Measurements from ENCODE around the gene DUSP22. TPM values are rescaled to one million over a fixed set of nuclear protein-coding genes. Genes with fewer than 3 reads are reported as not detected.

The DUSP22 gene
- total and polyA plus RNA-seq, 2 donors (not counting 1 experiment from before 2014, with no cell fraction given): 117 to 133 TPM

DNA sequence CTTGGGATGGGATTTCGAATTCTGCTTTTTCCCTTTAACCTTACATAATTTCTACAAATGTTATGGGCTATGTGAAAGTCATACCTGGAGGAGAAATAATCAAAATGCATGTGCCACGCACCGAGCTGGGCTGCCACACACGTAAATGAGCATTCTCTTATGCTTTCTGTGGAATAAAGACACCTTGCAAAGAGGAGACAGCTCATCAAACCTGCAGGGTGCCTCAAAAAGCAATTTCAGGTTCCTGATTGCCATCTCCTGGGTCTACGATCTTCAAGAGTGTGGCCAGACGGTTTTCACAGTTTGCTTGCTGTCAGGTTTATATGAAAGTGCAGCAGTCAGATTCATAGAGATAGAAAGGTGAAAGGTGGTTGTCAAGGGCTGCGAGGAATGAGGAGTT lies 36.6 kb downstream of the DUSP22 start:
- Histone ChIP-seq H2AFZ (ENCODE audit: insufficient read depth, low read depth, low read length, poor library complexity, severe bottlenecking) (no peak overlapping the region), H3K36me3 (replicated peaks in 1 of 2; ENCODE audit: control extremely low read depth in 1 of 2, control insufficient read depth in 1 of 2, extremely low read depth in 1 of 2, insufficient read depth in 2 of 2, low read length in 1 of 2) (peaks cover 0 to 24% of the 10 kb centered on the region in 2 experiments), H3K4me2 (replicated peaks; ENCODE audit: low read depth, low read length, poor library complexity, severe bottlenecking) (peak overlapping the region; percentile 57), H3K9ac (ENCODE audit: low read length) (no peak overlapping the region), H3K9me3 (ENCODE audit: control extremely low read depth in 1 of 3, control insufficient read depth in 2 of 3, insufficient read depth in 1 of 3, low read length in 2 of 3) (no peaks in the 10 kb centered on the region), H3K4me3 (ENCODE audit: control extremely low read depth in 1 of 5, extremely low read depth in 1 of 5, insufficient read depth in 1 of 5, low read depth in 2 of 5, low read length in 4 of 5) (no peak overlapping the region), H3K27ac (ENCODE audit: low read length in 2 of 2) (no peak overlapping the region), H4K20me1 (ENCODE audit: control insufficient read depth, insufficient read depth, low read length, poor library complexity, severe bottlenecking) (no peaks in the 10 kb centered on the region), H3K27me3 (replicated peaks in 1 of 4; ENCODE audit: control extremely low read depth in 1 of 4, control insufficient read depth in 3 of 4, insufficient read depth in 4 of 4, low read length in 3 of 4) (no peaks in the 10 kb centered on the region), H3K4me1 (ENCODE audit: control insufficient read depth in 2 of 2, insufficient read depth in 2 of 2, low read length in 2 of 2) (peaks cover 39 to 67% of the 10 kb centered on the region in 2 donors), H3K79me2 (ENCODE audit: control insufficient read depth, insufficient read depth, low read length) (peaks cover 87% of the 10 kb centered on the region)
- Mint-ChIP-seq H3K4me3 (no peak overlapping the region), H3K4me1 (peaks cover 4% of the 10 kb centered on the region), H3K27me3 (no peaks in the 10 kb centered on the region), H3K9me3 (ENCODE audit: insufficient read depth) (no peaks in the 10 kb centered on the region), H3K27ac (no peak overlapping the region)
- TF ChIP-seq, protein P1, sequence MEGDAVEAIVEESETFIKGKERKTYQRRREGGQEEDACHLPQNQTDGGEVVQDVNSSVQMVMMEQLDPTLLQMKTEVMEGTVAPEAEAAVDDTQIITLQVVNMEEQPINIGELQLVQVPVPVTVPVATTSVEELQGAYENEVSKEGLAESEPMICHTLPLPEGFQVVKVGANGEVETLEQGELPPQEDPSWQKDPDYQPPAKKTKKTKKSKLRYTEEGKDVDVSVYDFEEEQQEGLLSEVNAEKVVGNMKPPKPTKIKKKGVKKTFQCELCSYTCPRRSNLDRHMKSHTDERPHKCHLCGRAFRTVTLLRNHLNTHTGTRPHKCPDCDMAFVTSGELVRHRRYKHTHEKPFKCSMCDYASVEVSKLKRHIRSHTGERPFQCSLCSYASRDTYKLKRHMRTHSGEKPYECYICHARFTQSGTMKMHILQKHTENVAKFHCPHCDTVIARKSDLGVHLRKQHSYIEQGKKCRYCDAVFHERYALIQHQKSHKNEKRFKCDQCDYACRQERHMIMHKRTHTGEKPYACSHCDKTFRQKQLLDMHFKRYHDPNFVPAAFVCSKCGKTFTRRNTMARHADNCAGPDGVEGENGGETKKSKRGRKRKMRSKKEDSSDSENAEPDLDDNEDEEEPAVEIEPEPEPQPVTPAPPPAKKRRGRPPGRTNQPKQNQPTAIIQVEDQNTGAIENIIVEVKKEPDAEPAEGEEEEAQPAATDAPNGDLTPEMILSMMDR (IDR thresholded peaks at IDR 0.05): no peak
- no peak for TF ChIP-seq EZH2 (IDR thresholded peaks at IDR 0.05; ENCODE audit: borderline replicate concordance, insufficient read depth, low read depth, low read length, poor library complexity, severe bottlenecking)
- ChIA-PET POLR2A (interaction anchor here (1.6 to 1.7 kb wide), 2 partner anchors 16 to 21 kb away, joined by 3 to 7 read pairs; no protein-coding TSS in a partner anchor), CTCF (interaction anchor here (0.9 to 1.6 kb wide), 2 partner anchors 12 to 36 kb away, joined by 4 to 7 read pairs; no protein-coding TSS in a partner anchor)
- intact Hi-C loops (cut with micrococcal nuclease): loop anchor here (1.0 kb wide), 1 partner anchor 10 kb away; no protein-coding TSS in a partner anchor
- ATAC-seq (ENCODE audit: low read depth): no peak
- no peak for DNase-seq
- WGBS (ENCODE audit: insufficient coverage): 74% methylated on average over 6 of the region's 7 CpGs

DNA sequence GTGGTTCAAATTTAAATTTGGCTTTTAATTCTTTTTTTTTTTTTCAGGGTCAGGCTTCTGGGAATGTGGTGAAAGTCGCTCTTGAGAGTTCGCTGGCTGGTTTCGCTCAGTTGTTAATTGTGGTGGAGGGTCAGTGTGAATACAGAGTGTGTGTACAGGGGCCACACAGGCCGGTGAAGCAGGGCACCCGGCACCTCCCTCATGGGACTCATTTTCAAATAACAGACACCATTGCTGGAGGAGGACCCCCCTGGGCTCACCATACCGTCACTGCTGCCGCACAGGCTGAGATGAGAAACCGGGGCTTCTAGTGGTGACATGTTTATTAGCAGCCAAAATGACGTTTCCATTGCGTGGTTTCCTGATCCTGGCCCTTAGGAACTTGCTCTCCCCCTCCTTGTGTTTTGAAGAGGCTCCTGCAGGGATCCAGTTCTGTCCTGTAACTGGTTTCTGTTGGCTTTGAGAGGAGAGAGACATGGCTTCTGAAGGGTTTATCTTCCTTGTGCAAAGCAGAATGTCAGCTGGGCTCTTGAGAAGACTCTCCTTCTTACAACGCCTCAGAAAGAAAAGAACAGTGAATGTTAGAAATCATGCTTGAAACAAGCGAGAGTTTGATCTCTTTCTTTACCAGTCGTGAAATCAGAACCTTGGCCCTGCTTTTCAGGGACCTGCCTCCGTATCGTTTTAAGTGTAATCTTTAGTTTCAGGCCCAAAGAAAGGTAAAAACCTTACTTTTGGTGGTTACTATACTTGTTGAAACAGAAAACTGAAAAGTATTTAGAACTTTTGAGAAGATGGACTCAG lies 37.8 kb downstream of the DUSP22 start:
- H3K27ac Mint-ChIP-seq: no peak overlapping the region
- peaks cover 6% of the 10 kb centered on the region for H3K4me1 Mint-ChIP-seq
- Histone ChIP-seq H3K4me2 (replicated peaks; ENCODE audit: low read depth, low read length, poor library complexity, severe bottlenecking) (no peak overlapping the region), H2AFZ (ENCODE audit: insufficient read depth, low read depth, low read length, poor library complexity, severe bottlenecking) (no peak overlapping the region), H3K36me3 (replicated peaks in 1 of 2; ENCODE audit: control extremely low read depth in 1 of 2, control insufficient read depth in 1 of 2, extremely low read depth in 1 of 2, insufficient read depth in 2 of 2, low read length in 1 of 2) (peaks cover 0 to 21% of the 10 kb centered on the region in 2 experiments), H3K27ac (ENCODE audit: low read length in 2 of 2) (no peak overlapping the region), H3K9me3 (ENCODE audit: control extremely low read depth in 1 of 3, control insufficient read depth in 2 of 3, insufficient read depth in 1 of 3, low read length in 2 of 3) (no peaks in the 10 kb centered on the region), H3K79me2 (ENCODE audit: control insufficient read depth, insufficient read depth, low read length) (peaks cover 80% of the 10 kb centered on the region), H3K4me1 (ENCODE audit: control insufficient read depth in 2 of 2, insufficient read depth in 2 of 2, low read length in 2 of 2) (peaks cover 44 to 73% of the 10 kb centered on the region in 2 donors), H3K9ac (ENCODE audit: low read length) (no peak overlapping the region), H3K27me3 (replicated peaks in 1 of 4; ENCODE audit: control extremely low read depth in 1 of 4, control insufficient read depth in 3 of 4, insufficient read depth in 4 of 4, low read length in 3 of 4) (no peaks in the 10 kb centered on the region), H4K20me1 (ENCODE audit: control insufficient read depth, insufficient read depth, low read length, poor library complexity, severe bottlenecking) (no peaks in the 10 kb centered on the region), H3K4me3 (ENCODE audit: control extremely low read depth in 1 of 5, extremely low read depth in 1 of 5, insufficient read depth in 1 of 5, low read depth in 2 of 5, low read length in 4 of 5) (no peak overlapping the region)
- WGBS (ENCODE audit: insufficient coverage): 83% methylated on average over 13 of the region's 15 CpGs
- DNase-seq (no peak), ATAC-seq (ENCODE audit: low read depth) (no peak)
- intact Hi-C loops (cut with micrococcal nuclease): no loop called here
- CTCF ChIA-PET: interaction anchor here (0.6 to 2.0 kb wide), 5 partner anchors 8 to 68 kb away, joined by 3 to 11 read pairs (median 3); no protein-coding TSS in a partner anchor
- H3K27me3 Mint-ChIP-seq: no peaks in the 10 kb centered on the region
- POLR2A ChIA-PET: no interaction called here
- TF ChIP-seq EZH2 (IDR thresholded peaks at IDR 0.05; ENCODE audit: borderline replicate concordance, insufficient read depth, low read depth, low read length, poor library complexity, severe bottlenecking): no peak
- TF ChIP-seq, protein P1 (IDR thresholded peaks at IDR 0.05): no peak
- no peaks in the 10 kb centered on the region for H3K9me3 Mint-ChIP-seq (ENCODE audit: insufficient read depth)
- no peak overlapping the region for H3K4me3 Mint-ChIP-seq
